T47D (cell line): ENCODE results near the gene MSRB3.
"Not testable (repeated sequence)": the region's sequence is repeated elsewhere in the genome, so short reads cannot be mapped to it uniquely, and the experiment has no call there.

Experiments
- DNase-seq, 2 experiments: peaks; one replicate each; pipeline versions ENCODE4 v3.0.0 to v3.0.0-alpha.2; 2011 to 2012; ENCODE audit warnings: low read depth in 1 of 2, low spot score in 1 of 2
- JUND ChIP-seq: IDR thresholded peaks from 2 replicates; pipeline ENCODE4 v1.6.1; 2012; ENCODE audit warnings: low read depth
- in situ Hi-C: cut with HindIII; loops from 2 replicates; pipeline ENCODE4 v1.10.0; 2016; ENCODE audit warnings: low sequenced_read_pairs, low pct_unique_long_range_greater_than_20kb

MSRB3 gene

GRCh38 chr12:65432651-65433050 lies 154.2 kb downstream of the MSRB3 start:
- in situ Hi-C loops = no loop called here

GRCh38 chr12:65434737-65435136 lies 156.3 kb downstream of the MSRB3 start:
- no peak for DNase-seq
- TF ChIP-seq JUND = no peak
- in situ Hi-C loops = no loop called here

More at GRCh38 chr12:65432651-65433050, 154.2 kb downstream of the MSRB3 start:
- no peak for DNase-seq
- no peak for TF ChIP-seq JUND

- in situ Hi-C loops = no loop called here
- DNase-seq = no peak
- no peak for TF ChIP-seq JUND
Observed at GRCh38 chr12:65443038-65443437, 164.6 kb downstream of the MSRB3 start.

GRCh38 chr12:65444996-65445395 lies 166.5 kb downstream of the MSRB3 start:
- TF ChIP-seq JUND = no peak
- in situ Hi-C loops = no loop called here
- no peak for DNase-seq

- in situ Hi-C loops = no loop called here
- TF ChIP-seq JUND = no peak
- DNase-seq = no peak
Observed at GRCh38 chr12:65446901-65447300, 168.4 kb downstream of the MSRB3 start.

GRCh38 chr12:65449400-65449799 lies 170.9 kb downstream of the MSRB3 start:
- TF ChIP-seq JUND = no peak
- in situ Hi-C loops = no loop called here
- no peak for DNase-seq

- in situ Hi-C loops = no loop called here
- DNase-seq = no peak
- TF ChIP-seq JUND = no peak
Observed at GRCh38 chr12:65450625-65451024, 172.1 kb downstream of the MSRB3 start.

GRCh38 chr12:65454115-65454787 lies 175.8 kb downstream of the MSRB3 start:
- in situ Hi-C loops = no loop called here
- no peak for DNase-seq
- TF ChIP-seq JUND = no peak

- in situ Hi-C loops, DNase-seq: not testable (repeated sequence)
Observed at GRCh38 chr12:65457341-65457740, 178.9 kb downstream of the MSRB3 start.

GRCh38 chr12:65458718-65459117 lies 180.2 kb downstream of the MSRB3 start:
- no peak for TF ChIP-seq JUND
- in situ Hi-C loops = no loop called here
- DNase-seq = no peak

GRCh38 chr12:65459545-65459944 lies 181.1 kb downstream of the MSRB3 start:
- no peak for TF ChIP-seq JUND
- in situ Hi-C loops = no loop called here

GRCh38 chr12:65460063-65460462 lies 181.6 kb downstream of the MSRB3 start:
- in situ Hi-C loops = no loop called here
- TF ChIP-seq JUND = no peak
- no peak for DNase-seq

More at GRCh38 chr12:65459545-65459944, 181.1 kb downstream of the MSRB3 start:
- no peak for DNase-seq

GRCh38 chr12:65461017-65461416 lies 182.5 kb downstream of the MSRB3 start:
- DNase-seq = peak in 1 of 2 experiments; percentile 9
- TF ChIP-seq JUND = no peak
- in situ Hi-C loops = no loop called here

- in situ Hi-C loops = no loop called here
- no peak for TF ChIP-seq JUND
- DNase-seq = no peak
Observed at GRCh38 chr12:65462484-65462883, 184.0 kb downstream of the MSRB3 start.
